Muscle of leg (tissue), 11 donors: ENCODE results near the gene CC2D1B. TPM values are rescaled to one million over a fixed set of nuclear protein-coding genes. Genes with fewer than 3 reads are reported as not detected.

Experiments used
- DNase-seq: peaks from one replicate; pipeline ENCODE4 v3.0.0; 2013
- H3K27ac ChIP-seq: one replicate; pipeline ENCODE4 v1.5.1; 2013; ENCODE audit warnings: mild to moderate bottlenecking, low read length, control low read depth
- H3K27me3 ChIP-seq: one replicate; pipeline ENCODE4 v1.6.1; 2013; ENCODE audit warnings: low read length; ENCODE audit not compliant: control insufficient read depth, insufficient read depth
- H3K36me3 ChIP-seq: one replicate; pipeline ENCODE4 v1.6.1; 2013; ENCODE audit warnings: low read length; ENCODE audit not compliant: control insufficient read depth, insufficient read depth
- H3K4me1 ChIP-seq: one replicate; pipeline ENCODE4 v1.6.1; 2013; ENCODE audit warnings: low read length; ENCODE audit not compliant: control insufficient read depth, insufficient read depth
- H3K4me3 ChIP-seq: one replicate; pipeline ENCODE4 v1.5.1; 2013; ENCODE audit warnings: low read length, control low read depth
- H3K9me3 ChIP-seq: replicated peaks from 2 replicates; pipeline ENCODE4 v1.6.1; 2013; ENCODE audit warnings: low read depth, low read length; ENCODE audit not compliant: control insufficient read depth
- WGBS: methylation state at CpG from one replicate; pipeline ENCODE4 v1.1.5; 2013; ENCODE audit warnings: missing lambda C conversion rate; ENCODE audit not compliant: insufficient coverage; 5-methylcytosine and 5-hydroxymethylcytosine counted together
- polyA plus RNA-seq, 8 donors: library from polyadenylated mRNA; unstranded; fragments of 120-200 nt; gene quantifications; one replicate each; pipeline versions ENCODE4 v1.2.1 to v1.2.3, GENCODE V29; 2013; ENCODE audit warnings: inconsistent platforms in 1 of 8, low replicate concordance in 1 of 8; ENCODE audit not compliant: insufficient read length in 8 of 8, insufficient read depth in 1 of 8
- total RNA-seq: library from RNA; stranded (reverse); fragments of 120-200 nt; gene quantifications from one replicate; pipeline ENCODE4 v1.2.4, GENCODE V29; 2013

Gene CC2D1B
- total and polyA plus RNA-seq, 9 donors, result 16.7 to 23.6 (median 19.2) TPM

- Histone ChIP-seq H3K4me1 (no peaks in the 10 kb centered on the region), H3K27ac (no peak overlapping the region), H3K4me3 (no peak overlapping the region), H3K27me3 (no peaks in the 10 kb centered on the region), H3K36me3 (peaks cover 22% of the 10 kb centered on the region), H3K9me3 (no peaks in the 10 kb centered on the region)
- no peak for DNase-seq
- 100% methylated on average over 1 of the region's 4 CpGs for WGBS
Measured at GRCh38 chr1:52346653-52347052, 19.4 kb downstream of the CC2D1B start.

- DNase-seq, result no peak
- no CpG with 5 or more reads among the region's 2 CpGs for WGBS
- Histone ChIP-seq H3K9me3 (no peaks in the 10 kb centered on the region), H3K4me3 (no peak overlapping the region), H3K27me3 (no peaks in the 10 kb centered on the region), H3K4me1 (no peaks in the 10 kb centered on the region), H3K27ac (no peak overlapping the region), H3K36me3 (peaks cover 14% of the 10 kb centered on the region)
Measured at GRCh38 chr1:52345252-52345651, 20.8 kb downstream of the CC2D1B start.

- Histone ChIP-seq H3K36me3 (peaks cover 20% of the 10 kb centered on the region), H3K27me3 (no peaks in the 10 kb centered on the region), H3K27ac (no peak overlapping the region), H3K4me3 (no peak overlapping the region), H3K4me1 (no peaks in the 10 kb centered on the region), H3K9me3 (no peaks in the 10 kb centered on the region)
- DNase-seq, result peak; percentile 32
- 78% methylated on average over 1 of the region's 3 CpGs for WGBS
Measured at GRCh38 chr1:52343979-52344378, 22.0 kb downstream of the CC2D1B start.

GRCh38 chr1:52341655-52342260, 24.2 kb downstream of the CC2D1B start:
- DNase-seq, result no peak
- H3K9me3 ChIP-seq, result no peaks in the 10 kb centered on the region
- no peaks in the 10 kb centered on the region for H3K27me3 ChIP-seq
- 17% methylated on average over 1 of the region's 7 CpGs for WGBS
- H3K4me1 ChIP-seq, result no peaks in the 10 kb centered on the region
- no peak overlapping the region for H3K27ac ChIP-seq
- H3K36me3 ChIP-seq, result peaks cover 24% of the 10 kb centered on the region
- H3K4me3 ChIP-seq, result no peak overlapping the region

GRCh38 chr1:52337439-52337838, 28.6 kb downstream of the CC2D1B start:
- H3K27ac ChIP-seq, result no peak overlapping the region
- no peak overlapping the region for H3K4me3 ChIP-seq
- H3K36me3 ChIP-seq, result peaks cover 18% of the 10 kb centered on the region
- no peaks in the 10 kb centered on the region for H3K9me3 ChIP-seq
- WGBS, result 83% methylated on average over 2 of the region's 2 CpGs
- H3K4me1 ChIP-seq, result no peaks in the 10 kb centered on the region
- no peak for DNase-seq
- no peaks in the 10 kb centered on the region for H3K27me3 ChIP-seq

- H3K9me3 ChIP-seq, result no peaks in the 10 kb centered on the region
- H3K4me3 ChIP-seq, result no peak overlapping the region
- H3K27me3 ChIP-seq, result no peaks in the 10 kb centered on the region
- no peak overlapping the region for H3K27ac ChIP-seq
- peaks cover 15% of the 10 kb centered on the region for H3K36me3 ChIP-seq
- 94% methylated on average over 2 of the region's 3 CpGs for WGBS
- no peak for DNase-seq
- no peaks in the 10 kb centered on the region for H3K4me1 ChIP-seq
Measured at GRCh38 chr1:52334906-52335528, 31.0 kb downstream of the CC2D1B start.

GRCh38 chr1:52332411-52332810, 33.6 kb downstream of the CC2D1B start:
- H3K36me3 ChIP-seq, result peaks cover 5% of the 10 kb centered on the region
- no peak overlapping the region for H3K4me3 ChIP-seq
- 100% methylated on average over 1 of the region's 1 CpG for WGBS
- no peak overlapping the region for H3K27ac ChIP-seq
- no peaks in the 10 kb centered on the region for H3K9me3 ChIP-seq
- H3K4me1 ChIP-seq, result no peaks in the 10 kb centered on the region
- no peaks in the 10 kb centered on the region for H3K27me3 ChIP-seq
- DNase-seq, result no peak

GRCh38 chr1:52328615-52329014, 37.4 kb downstream of the CC2D1B start:
- WGBS, result no CpG with 5 or more reads among the region's 1 CpG
- no peak for DNase-seq
- Histone ChIP-seq H3K4me3 (no peak overlapping the region), H3K27ac (no peak overlapping the region), H3K36me3 (no peaks in the 10 kb centered on the region), H3K27me3 (no peaks in the 10 kb centered on the region), H3K9me3 (no peaks in the 10 kb centered on the region), H3K4me1 (no peaks in the 10 kb centered on the region)

- no peak for DNase-seq
- H3K9me3 ChIP-seq, result no peaks in the 10 kb centered on the region
- no peak overlapping the region for H3K4me3 ChIP-seq
- no peaks in the 10 kb centered on the region for H3K27me3 ChIP-seq
- H3K36me3 ChIP-seq, result no peaks in the 10 kb centered on the region
- no peak overlapping the region for H3K27ac ChIP-seq
- no peaks in the 10 kb centered on the region for H3K4me1 ChIP-seq
- WGBS, result 50% methylated on average over 1 of the region's 5 CpGs
Measured at GRCh38 chr1:52325786-52326185, 40.2 kb downstream of the CC2D1B start.

- H3K9me3 ChIP-seq, result no peaks in the 10 kb centered on the region
- no peaks in the 10 kb centered on the region for H3K27me3 ChIP-seq
- no peak overlapping the region for H3K4me3 ChIP-seq
- no peak overlapping the region for H3K27ac ChIP-seq
- WGBS, result no CpG with 5 or more reads among the region's 8 CpGs
- H3K4me1 ChIP-seq, result no peaks in the 10 kb centered on the region
- no peaks in the 10 kb centered on the region for H3K36me3 ChIP-seq
- DNase-seq, result no peak
Measured at GRCh38 chr1:52323731-52324130, 42.3 kb downstream of the CC2D1B start.
